Epidermal melanocyte (primary cell): ENCODE data around the gene ZNF880.
"Not testable (repeated sequence)": the region's sequence is repeated elsewhere in the genome, so short reads cannot be mapped to it uniquely, and the experiment has no call there.

Experiments
- DNase-seq: peaks from one replicate; pipeline ENCODE4 v3.0.0; 2011; ENCODE audit warnings: low spot score; ENCODE audit not compliant: insufficient read length

The ZNF880 gene

DNA sequence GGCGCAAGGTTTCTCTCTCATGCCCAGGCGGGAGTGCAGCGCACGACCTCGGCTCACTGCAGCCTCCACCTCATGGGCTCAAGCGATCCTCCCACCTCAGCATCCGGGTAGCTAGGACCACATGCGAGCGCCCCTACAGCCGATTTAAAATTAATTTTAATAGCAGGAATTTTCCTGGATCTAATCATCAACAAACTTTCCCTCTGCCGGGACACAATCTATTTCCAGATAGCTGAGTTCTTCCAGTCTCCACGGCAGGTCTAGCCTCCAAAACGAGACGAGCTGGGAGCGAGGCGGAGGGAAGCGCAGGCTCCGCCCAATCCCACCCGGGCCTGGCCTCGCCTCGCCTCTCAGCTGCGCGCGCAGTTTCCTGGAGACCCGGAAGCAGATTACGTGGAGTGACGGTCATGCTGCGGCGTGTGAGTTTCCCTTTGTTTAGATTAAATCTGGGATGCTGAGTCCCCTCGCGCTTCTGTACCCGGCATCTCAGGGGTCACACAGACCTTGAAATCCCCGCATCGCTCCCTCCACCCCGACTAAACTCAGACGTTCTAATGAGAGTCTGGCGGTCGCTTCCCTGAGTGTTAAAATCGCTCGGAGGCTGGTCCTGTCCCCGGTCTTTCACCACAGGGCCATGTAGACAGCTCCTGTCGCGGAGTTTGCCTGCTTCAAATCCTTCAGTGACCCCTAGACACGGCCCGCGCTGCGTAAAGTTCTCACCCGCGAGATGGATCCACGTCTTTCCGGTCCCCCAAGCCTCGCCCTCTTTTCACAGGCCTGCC is at the start of gene ZNF880:
Gene ZNF880, plus strand, starts transcription at position 365 of the 782 bp plus-strand sequence. Its CDS starts 43 bp downstream, at position 408.
- DNase-seq = peak; percentile 84

- no peak for DNase-seq
Observed at GRCh38 chr19:52322429-52322828, 47.3 kb upstream of the ZNF880 start.

DNA sequence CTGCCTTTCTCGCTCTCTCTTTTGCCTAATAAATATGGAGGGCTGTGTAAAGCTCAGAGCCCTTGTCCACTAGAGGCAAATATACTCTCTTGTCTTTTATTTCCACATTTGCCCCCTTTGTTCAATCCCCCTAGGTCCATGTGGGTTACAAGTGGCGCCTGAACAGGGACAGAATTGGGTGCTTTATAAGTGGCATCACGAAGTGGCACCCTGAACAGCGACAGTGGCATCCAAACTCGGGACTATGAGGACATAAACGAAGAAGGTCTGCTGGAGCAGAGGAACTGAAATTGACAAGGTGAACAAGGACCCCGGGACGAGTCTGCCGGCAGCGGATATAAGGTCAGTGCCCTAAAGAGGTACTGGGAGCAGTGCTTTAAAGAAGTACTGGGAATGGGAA is 38.0 kb upstream of the ZNF880 start:
- DNase-seq = no peak

DNA sequence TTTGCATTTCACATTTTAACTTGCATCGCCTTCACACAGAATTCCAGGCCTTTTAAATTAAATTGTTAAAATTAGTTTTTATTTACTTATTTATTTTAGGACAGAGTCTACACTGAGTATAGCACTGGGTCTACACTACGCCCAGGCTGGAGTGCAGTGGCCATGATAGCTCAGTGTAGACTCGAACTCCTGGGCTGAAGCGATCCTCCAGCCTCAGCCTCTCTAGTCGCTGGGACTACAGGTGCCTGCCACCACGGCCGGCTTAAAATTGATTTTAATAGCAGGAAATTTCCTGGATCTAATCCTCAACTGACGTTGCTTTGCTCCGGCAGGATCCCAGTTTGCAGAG is 34.0 kb upstream of the ZNF880 start:
- no peak for DNase-seq

DNA sequence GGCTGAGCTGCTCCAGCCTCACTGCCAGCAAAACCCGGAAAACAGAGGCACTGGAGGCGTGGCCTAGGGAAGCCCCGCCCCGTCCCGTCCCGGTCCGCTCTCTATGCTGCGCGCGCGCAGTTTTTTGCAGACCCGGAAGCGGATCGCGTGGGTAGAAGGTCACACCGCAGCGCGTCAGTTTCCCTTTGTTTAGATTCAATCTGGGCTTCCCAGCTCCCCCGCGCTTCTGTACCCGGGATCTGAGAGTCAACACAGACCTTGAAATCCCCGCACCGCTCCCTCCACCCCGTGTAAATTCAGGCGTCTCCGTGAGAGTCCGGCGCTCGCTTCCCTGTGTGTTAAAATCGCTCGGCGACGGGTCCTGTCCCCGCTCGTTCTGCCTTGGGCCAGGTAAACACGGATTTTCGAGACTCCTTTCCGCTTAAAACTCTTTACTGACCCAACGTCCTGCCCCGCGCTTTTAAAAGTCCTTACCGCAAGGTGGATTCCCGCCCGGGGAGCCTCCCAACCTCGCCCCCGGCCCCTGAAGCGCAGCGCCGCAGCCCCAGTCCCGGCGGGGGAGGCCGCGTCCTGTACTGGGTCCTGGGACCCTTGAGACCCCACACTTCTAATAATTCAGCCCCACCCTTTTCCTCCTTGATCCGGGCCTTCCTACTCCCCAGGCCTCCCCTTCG is 33.5 kb upstream of the ZNF880 start, which contains the start of gene ZNF610:
Gene ZNF610, plus strand, starts transcription at position 127 of the 674 bp plus-strand sequence. CDS start 12,930 bp downstream, outside the sequence.
- peak; percentile 73 for DNase-seq

DNA sequence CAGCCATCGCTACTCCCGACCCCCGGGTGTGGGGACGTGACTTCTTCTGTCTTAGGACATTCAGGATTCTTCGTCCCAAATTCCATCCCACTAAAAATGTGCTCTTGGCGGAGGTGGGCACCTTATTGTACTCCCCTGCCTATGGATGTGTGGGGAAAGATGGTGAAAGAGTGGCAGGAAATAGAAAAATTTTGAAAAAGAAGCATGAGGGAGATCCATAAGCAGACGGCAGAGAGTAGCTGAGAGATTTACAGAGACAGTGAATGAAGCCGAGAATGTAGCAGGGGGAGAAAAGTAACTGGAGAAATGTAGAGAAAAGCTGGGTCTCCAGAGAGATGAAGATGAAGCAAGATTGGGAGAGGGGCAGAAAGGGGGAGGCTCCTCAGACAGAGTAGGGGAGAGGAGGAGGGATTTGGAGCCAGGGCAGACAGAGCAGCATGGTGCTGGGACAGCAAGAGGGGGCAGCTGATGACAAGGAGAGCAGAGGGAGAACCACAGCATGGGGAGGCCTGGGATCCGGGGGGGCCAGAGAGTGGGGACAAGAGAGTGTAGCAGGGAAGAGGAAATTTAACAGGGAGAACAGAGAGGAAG is 32.8 kb upstream of the ZNF880 start:
- no peak for DNase-seq

DNA sequence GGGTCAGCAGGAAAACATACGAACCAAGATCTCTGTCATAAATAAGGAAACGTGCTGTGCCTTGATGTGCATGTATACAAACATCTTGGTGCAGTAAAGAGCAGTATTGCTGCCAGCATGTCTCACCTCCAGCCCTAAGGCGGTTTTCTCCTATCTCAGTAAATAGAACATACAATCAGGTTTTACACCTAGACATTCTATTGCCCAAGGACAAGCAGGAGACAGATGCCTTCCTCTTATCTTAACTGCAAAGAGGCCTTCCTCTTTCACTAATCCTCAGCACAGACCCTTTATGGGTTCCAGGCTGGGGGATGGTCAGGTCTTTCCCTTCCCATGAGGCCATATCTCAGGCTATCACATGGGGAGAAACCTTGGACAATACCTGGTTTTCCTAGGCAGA is 30.7 kb upstream of the ZNF880 start:
- not testable (repeated sequence) for DNase-seq

- no peak for DNase-seq
Observed at GRCh38 chr19:52343548-52343947, 26.2 kb upstream of the ZNF880 start.

- DNase-seq = no peak
Observed at GRCh38 chr19:52345162-52345561, 24.6 kb upstream of the ZNF880 start.

GRCh38 chr19:52351512-52351911 is 18.2 kb upstream of the ZNF880 start:
- DNase-seq = no peak

DNA sequence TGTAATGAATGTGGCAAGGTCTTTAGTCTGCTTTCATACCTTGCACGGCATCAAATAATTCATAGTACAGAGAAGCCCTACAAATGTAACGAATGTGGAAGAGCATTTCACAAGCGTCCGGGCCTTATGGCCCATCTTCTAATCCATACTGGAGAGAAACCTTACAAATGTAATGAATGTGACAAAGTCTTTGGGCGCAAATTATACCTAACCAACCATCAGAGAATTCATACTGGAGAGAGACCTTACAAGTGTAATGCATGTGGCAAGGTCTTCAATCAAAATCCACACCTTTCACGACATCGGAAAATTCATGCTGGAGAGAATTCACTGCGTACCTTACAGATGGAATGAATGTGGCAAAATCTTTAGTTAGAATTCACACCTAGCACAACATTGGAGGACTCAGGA is 3.3 kb upstream of the ZNF880 start:
- DNase-seq = no peak

GRCh38 chr19:52370341-52370710 is 603 bp downstream of the ZNF880 start:
- no peak for DNase-seq

GRCh38 chr19:52391135-52391534 is 21.4 kb downstream of the ZNF880 start:
- no peak for DNase-seq

GRCh38 chr19:52397310-52398080 is 27.8 kb downstream of the ZNF880 start, which contains the start of gene ZNF528:
Gene ZNF528, plus strand, starts transcription at chr19:52397849. Its CDS starts 4,165 bp downstream, at chr19:52402014.
- peak; percentile 94 for DNase-seq

- DNase-seq = no peak
Observed at GRCh38 chr19:52398081-52398441, 28.3 kb downstream of the ZNF880 start.

- DNase-seq = no peak
Observed at GRCh38 chr19:52410276-52410675, 40.6 kb downstream of the ZNF880 start.

- no peak for DNase-seq
Observed at GRCh38 chr19:52415711-52416110, 46.0 kb downstream of the ZNF880 start.

DNA sequence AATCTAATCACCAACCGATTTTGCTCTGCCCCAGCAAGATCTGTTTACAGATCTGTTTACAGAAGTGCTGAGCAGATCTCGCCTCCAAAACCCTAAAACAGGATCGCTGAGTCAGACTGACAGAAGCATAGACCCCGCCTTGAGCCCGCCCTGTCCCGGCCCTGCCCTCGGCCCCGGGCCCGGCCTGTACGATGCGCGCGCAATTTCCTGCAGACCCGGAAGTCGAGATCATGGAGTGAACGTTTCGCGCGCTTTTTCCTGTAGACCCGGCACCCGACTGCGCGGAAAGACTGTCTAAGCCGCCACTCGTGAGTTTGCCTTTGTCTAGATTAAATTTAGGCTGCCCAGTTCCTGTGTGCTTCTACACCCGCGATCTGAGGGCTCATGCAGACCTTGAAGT is 59.2 kb downstream of the ZNF880 start, which contains the start of gene ZNF534:
Gene ZNF534, plus strand, starts transcription at position 212 of the 400 bp plus-strand sequence. CDS start 2,327 bp downstream, outside the sequence.
- no peak for DNase-seq
